ENCODE results near the gene FBLN1. TPM values are rescaled to one million over a fixed set of nuclear protein-coding genes. Genes with fewer than 3 reads are reported as not detected.

Gene FBLN1
- total and polyA plus RNA-seq, 9 of the 15 experiments (the other 6 are each of a cell fraction or from before 2014, with no cell fraction given): 0.66 TPM; not detected in 8

DNA sequence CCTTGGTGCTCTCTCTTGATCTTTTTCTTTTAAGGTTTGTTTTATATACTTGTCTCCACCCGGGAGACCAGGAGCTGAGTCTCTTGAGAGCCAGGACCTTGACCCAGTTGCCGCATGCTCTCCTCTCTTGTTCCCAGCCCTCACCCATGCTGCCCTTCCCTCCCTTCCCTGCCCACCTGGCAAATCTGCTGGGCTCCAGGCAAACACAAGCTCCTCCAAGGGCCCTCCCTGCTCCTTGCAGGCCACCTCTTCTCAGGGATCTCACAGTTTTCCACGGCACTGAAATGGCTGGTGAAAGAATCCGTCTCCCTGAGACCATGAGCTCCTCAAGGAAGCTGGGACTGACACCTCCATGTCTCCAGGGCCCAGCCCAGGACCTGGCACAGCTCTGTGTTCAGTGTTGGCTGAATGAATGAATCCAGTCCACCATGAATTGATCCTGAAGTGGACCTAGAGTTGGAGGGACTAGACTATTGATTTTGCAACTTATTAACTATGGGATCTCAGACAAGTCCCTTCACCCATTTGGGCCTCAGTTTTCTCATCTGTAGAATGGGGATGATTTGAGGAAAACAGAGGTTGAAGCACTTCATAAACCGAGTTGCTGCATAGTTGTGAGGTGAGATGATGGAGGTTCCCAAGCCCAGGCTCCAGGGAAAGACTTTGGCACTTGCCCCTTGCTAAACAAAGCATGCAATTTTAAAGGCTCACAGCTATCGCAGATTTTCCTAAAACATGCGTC lies 25.1 kb upstream of the FBLN1 start:
- no peak for ATAC-seq
- no peak overlapping the region for H2AFZ ChIP-seq (ENCODE audit: low read depth, low read length)
- BruUV-seq (replicated peaks): no TSS peak
- TF ChIP-seq KDM2B (CRISPR knock-in tag; IDR thresholded peaks at IDR 0.05) (no peak), RBM25 (IDR thresholded peaks at IDR 0.05; ENCODE audit: low read depth, low read length, severe bottlenecking) (peak; percentile 57), STAT5A (IDR thresholded peaks at IDR 0.05; ENCODE audit: borderline replicate concordance, low read length) (no peak), ZNF354B (CRISPR knock-in tag; IDR thresholded peaks at IDR 0.05) (no peak), RHOXF2B (CRISPR knock-in tag; conservative IDR thresholded peaks at IDR 0.05) (no peak)
- H3K27ac ChIP-seq (ENCODE audit: extremely low read depth, low read depth, low read length): no peak overlapping the region
- no peak overlapping the region for H3K4me2 ChIP-seq (ENCODE audit: insufficient read depth, low read length)
- H3K27me3 ChIP-seq (ENCODE audit: control insufficient read depth in 2 of 2, insufficient read depth in 2 of 2, low read length in 2 of 2): peaks cover 0 to 10% of the 10 kb centered on the region in 2 experiments; a peak in 2 of 5 replicates
- POLR2A ChIA-PET: interaction anchor here (0.6 kb wide), 1 partner anchor 63 kb away, joined by 3 read pairs; no protein-coding TSS in a partner anchor
- intact Hi-C loops (cut with micrococcal nuclease) (no loop called here), in situ Hi-C loops (cut with MboI) (no loop called here)
- no peaks in the 10 kb centered on the region for H3K9me3 ChIP-seq (replicated peaks; ENCODE audit: control insufficient read depth, insufficient read depth, low read depth, low read length)
- H4K20me1 ChIP-seq (replicated peaks; ENCODE audit: control insufficient read depth, insufficient read depth, low read length): no peaks in the 10 kb centered on the region
- 16% methylated on average over 6 of the region's 7 CpGs for WGBS (ENCODE audit: insufficient coverage, low coverage, missing lambda C conversion rate)
- no peak for FAIRE-seq
- H3K36me3 ChIP-seq (ENCODE audit: control insufficient read depth, insufficient read depth, low read length): no peaks in the 10 kb centered on the region
- H3K9me1 ChIP-seq (ENCODE audit: control insufficient read depth, insufficient read depth, low read length): no peaks in the 10 kb centered on the region
- no peak overlapping the region for H3K9ac ChIP-seq (ENCODE audit: insufficient read depth in 1 of 2, low read depth in 2 of 2, low read length in 2 of 2)
- H3K4me3 ChIP-seq: no peak overlapping the region
- no peak for DNase-seq (ENCODE audit: extremely low read depth in 1 of 4, low spot score in 3 of 4)
- CTCF ChIA-PET (ENCODE audit: low intra/inter-chr PET ratio): no interaction called here
- no peaks in the 10 kb centered on the region for H3K79me2 ChIP-seq (ENCODE audit: control insufficient read depth, insufficient read depth, low read length)
- no peaks in the 10 kb centered on the region for H3K4me1 ChIP-seq (replicated peaks in 1 of 2; ENCODE audit: control insufficient read depth in 2 of 2, insufficient read depth in 2 of 2, low read length in 2 of 2)

Data from K562 (cell line).